ENCODE measurements around the gene CTNNA2. TPM values are rescaled to one million over a fixed set of nuclear protein-coding genes. Genes with fewer than 3 reads are reported as not detected.

The CTNNA2 gene
- total and polyA plus RNA-seq, 7 experiments from 2014 or later: not detected

Small RNAs within 50 kb of the gene (microRNA-seq; reads per million reads assigned to microRNA genes)
- gene MIR4264 (ENCODE audit: borderline microRNAs expressed) (not detected), gene MIR8080 (ENCODE audit: borderline microRNAs expressed) (not detected)
